GM23248 (cell line): ENCODE results near the gene STUM. TPM values are rescaled to one million over a fixed set of nuclear protein-coding genes. Genes with fewer than 3 reads are reported as not detected.
A peak's percentile ranks its signal among the peaks of the same experiment; 100 is the strongest.

Experiments
- DNase-seq: peaks from one replicate; pipeline ENCODE4 v3.0.0-alpha.2; 2015
- H2AFZ ChIP-seq: fragments of 200-600 bp; sonication (generic); 2 replicates; pipeline ENCODE4 v1.6.1; 2016; ENCODE audit warnings: antibody characterized with exemption
- H3F3A ChIP-seq: fragments of 200-600 bp; sonication (generic); 2 replicates; pipeline ENCODE4 v1.6.1; 2016; ENCODE audit warnings: mild to moderate bottlenecking, antibody characterized with exemption, mixed run types; ENCODE audit not compliant: insufficient read depth
- H3K27ac ChIP-seq: fragments of 200-600 bp; sonication (generic); 2 replicates; pipeline ENCODE4 v1.5.1; 2016; ENCODE audit warnings: mild to moderate bottlenecking
- H3K27me3 ChIP-seq: fragments of 200-600 bp; sonication (generic); replicated peaks from 2 replicates; pipeline ENCODE4 v1.6.1; 2016; ENCODE audit warnings: mild to moderate bottlenecking; ENCODE audit not compliant: insufficient read depth
- H3K36me3 ChIP-seq: fragments of 200-600 bp; sonication (generic); 2 replicates; pipeline ENCODE4 v1.6.1; 2016; ENCODE audit warnings: low read depth, mild to moderate bottlenecking
- H3K4me1 ChIP-seq: fragments of 200-600 bp; sonication (generic); 2 replicates; pipeline ENCODE4 v1.6.1; 2016; ENCODE audit warnings: mild to moderate bottlenecking; ENCODE audit not compliant: insufficient read depth
- H3K4me2 ChIP-seq: fragments of 200-600 bp; sonication (generic); one replicate; pipeline ENCODE4 v1.6.1; 2016; ENCODE audit warnings: mild to moderate bottlenecking; ENCODE audit not compliant: unreplicated experiment
- H3K4me3 ChIP-seq: fragments of 200-600 bp; sonication (generic); 2 replicates; pipeline ENCODE4 v1.5.1; 2016; ENCODE audit warnings: mild to moderate bottlenecking
- H3K79me2 ChIP-seq: fragments of 200-600 bp; sonication (generic); 2 replicates; pipeline ENCODE4 v1.6.1; 2016; ENCODE audit warnings: mild to moderate bottlenecking; ENCODE audit not compliant: insufficient read depth
- H3K9ac ChIP-seq: fragments of 200-600 bp; sonication (generic); 2 replicates; pipeline ENCODE4 v1.6.1; 2016; ENCODE audit warnings: mild to moderate bottlenecking
- H3K9me2 ChIP-seq: fragments of 200-600 bp; sonication (generic); 2 replicates; pipeline ENCODE4 v1.6.1; 2016; ENCODE audit warnings: mixed run types, mild to moderate bottlenecking, moderate library complexity; ENCODE audit not compliant: insufficient read depth
- H3K9me3 ChIP-seq: fragments of 200-600 bp; sonication (generic); one replicate; pipeline ENCODE4 v1.6.1; 2017; ENCODE audit warnings: low read depth
- H4K20me1 ChIP-seq: fragments of 200-600 bp; sonication (generic); 2 replicates; pipeline ENCODE4 v1.6.0; 2016; ENCODE audit not compliant: insufficient read depth
- EZH2 ChIP-seq: fragments of 200-600 bp; sonication (generic); IDR thresholded peaks from 2 replicates; pipeline ENCODE4 v1.6.1; 2018; ENCODE audit warnings: antibody characterized with exemption, mild to moderate bottlenecking; ENCODE audit not compliant: insufficient read depth, poor library complexity, severe bottlenecking
- EZH2phosphoT487 ChIP-seq: fragments of 200-600 bp; sonication (generic); IDR thresholded peaks from 2 replicates; pipeline ENCODE4 v1.6.1; 2018; ENCODE audit warnings: antibody characterized with exemption, moderate library complexity, mild to moderate bottlenecking, low read depth; ENCODE audit not compliant: insufficient read depth
- WGBS, 2 experiments: methylation state at CpG; one replicate each; pipeline ENCODE4 v1.1.6; 2015 to 2017; ENCODE audit warnings: low lambda C conversion rate in 2 of 2, low coverage in 1 of 2; ENCODE audit errors: missing lambda C conversion rate in 2 of 2; 5-methylcytosine and 5-hydroxymethylcytosine counted together
- in situ Hi-C: fragments of 300-500 bp; cut with MboI; formaldehyde crosslinking; loops from 2 replicates; pipeline ENCODE4 v1.15.0; 2020
- polyA plus RNA-seq: library from polyadenylated mRNA; unstranded; fragments of >200 nt; fragmentation: Nextera tagmentation; extraction: Ambion mirVana; gene quantifications from 2 replicates; pipeline ENCODE4 v1.2.1, GENCODE V29; 2016
- total RNA-seq: library from RNA; depleted of rRNA; stranded (reverse); fragments of >200 nt; shearing (Covaris generic); gene quantifications from 2 replicates; pipeline ENCODE4 v1.2.3, GENCODE V29; 2014

The STUM gene
- total and polyA plus RNA-seq, 2 experiments from 2014 or later = under 0.01 TPM; not detected in 1

DNA sequence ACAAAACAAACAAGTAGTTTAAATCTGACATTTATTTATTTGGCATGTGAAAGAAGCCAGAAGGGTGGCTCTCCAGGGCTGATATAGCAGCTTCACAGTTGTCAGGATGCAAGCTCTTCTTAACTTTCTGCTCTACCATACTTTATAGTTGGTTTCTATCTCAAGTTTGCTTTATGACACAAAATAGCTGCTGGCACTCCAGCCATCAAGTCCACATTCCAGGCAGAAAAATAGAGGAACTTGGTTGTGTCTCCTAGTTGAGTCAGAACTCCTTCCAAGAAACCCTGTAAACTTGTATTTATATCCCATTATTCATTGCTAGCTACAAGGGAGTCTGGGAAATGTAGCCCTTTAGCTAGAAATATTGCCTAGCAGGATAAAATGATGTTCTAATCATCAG is 24.0 kb upstream of the STUM start:
- Histone ChIP-seq H3K79me2 (no peaks in the 10 kb centered on the region), H3F3A (no peaks in the 10 kb centered on the region), H3K9me3 (no peaks in the 10 kb centered on the region), H4K20me1 (no peaks in the 10 kb centered on the region), H3K36me3 (no peaks in the 10 kb centered on the region), H3K9me2 (no peaks in the 10 kb centered on the region), H2AFZ (no peak overlapping the region), H3K4me2 (no peak overlapping the region), H3K27me3 (peaks cover 6% of the 10 kb centered on the region; the same call in 1 of the 2 replicates), H3K27ac (no peak overlapping the region), H3K4me1 (no peaks in the 10 kb centered on the region), H3K4me3 (no peak overlapping the region), H3K9ac (no peak overlapping the region)
- in situ Hi-C loops = no loop called here
- TF ChIP-seq EZH2phosphoT487 = no peak
- no peak for TF ChIP-seq EZH2
- DNase-seq = no peak

DNA sequence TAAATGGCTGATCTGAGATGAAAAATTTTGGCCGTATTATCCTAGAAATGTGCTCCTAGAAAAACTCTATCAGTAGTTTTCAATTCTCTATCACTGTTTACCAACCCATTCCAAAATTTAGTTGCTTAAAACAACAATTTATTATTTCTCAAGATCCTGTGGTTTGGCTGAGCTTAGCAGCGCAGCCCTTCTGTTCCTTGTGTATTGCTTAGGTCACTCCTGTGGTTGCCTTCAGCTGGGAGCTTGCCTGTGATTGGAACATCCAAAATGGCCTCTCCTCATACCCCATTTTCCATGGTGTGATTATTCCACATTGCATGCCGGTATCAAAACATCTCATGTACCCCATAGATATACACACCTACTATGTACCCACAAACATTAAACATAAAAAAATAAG is 22.8 kb upstream of the STUM start:
- Histone ChIP-seq H4K20me1 (no peaks in the 10 kb centered on the region), H3K9ac (no peak overlapping the region), H3K9me3 (no peaks in the 10 kb centered on the region), H3K4me3 (no peak overlapping the region), H2AFZ (no peak overlapping the region), H3K27me3 (peaks cover 6% of the 10 kb centered on the region; the same call in 1 of the 2 replicates), H3K79me2 (no peaks in the 10 kb centered on the region), H3K36me3 (no peaks in the 10 kb centered on the region), H3K9me2 (no peaks in the 10 kb centered on the region), H3F3A (no peaks in the 10 kb centered on the region), H3K4me1 (no peaks in the 10 kb centered on the region), H3K27ac (no peak overlapping the region), H3K4me2 (no peak overlapping the region)
- DNase-seq = no peak
- in situ Hi-C loops = no loop called here
- TF ChIP-seq EZH2phosphoT487 (no peak), EZH2 (no peak)
- WGBS, 2 experiments = 48 to 50% methylated on average over 3 of the region's 3 CpGs

DNA sequence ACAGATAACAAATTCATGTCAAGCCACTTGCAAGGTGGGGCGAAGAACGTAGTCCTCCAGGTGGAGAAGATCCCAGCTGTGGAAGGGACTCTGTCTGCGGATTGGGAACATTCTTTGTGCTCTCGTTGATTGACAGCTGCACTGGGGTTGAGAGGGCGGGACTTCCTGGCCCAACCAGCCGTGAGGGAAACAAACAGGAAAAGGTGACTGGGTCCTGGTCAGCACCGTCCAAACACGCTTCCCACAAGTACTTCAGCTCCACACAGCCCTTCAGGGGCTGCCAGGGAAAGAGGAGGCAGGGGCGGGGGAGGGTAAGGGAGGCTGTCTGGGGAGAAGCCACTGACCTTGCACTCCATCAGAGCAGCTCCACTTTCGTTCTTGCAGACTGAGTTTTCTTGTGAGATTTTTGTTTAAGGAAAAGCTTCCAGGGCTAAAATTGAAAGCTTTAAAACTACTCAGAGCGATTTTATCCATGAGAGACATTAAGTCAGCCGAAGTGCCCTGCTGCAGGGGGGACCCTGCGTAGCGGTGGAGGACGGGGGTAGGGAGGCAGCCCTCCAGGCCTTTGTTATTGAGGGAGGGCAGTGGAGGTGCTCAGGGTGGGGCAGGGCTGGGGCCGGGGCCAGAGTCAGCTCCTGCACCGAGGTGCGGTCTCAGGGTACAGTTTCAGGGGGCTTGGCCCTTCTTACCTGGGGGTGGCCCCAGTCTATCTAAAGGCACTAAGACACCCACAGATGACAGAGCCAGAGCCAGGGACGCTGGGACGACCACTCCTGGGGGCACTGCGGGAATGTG is 21.6 kb upstream of the STUM start:
- H3F3A ChIP-seq = no peaks in the 10 kb centered on the region
- H4K20me1 ChIP-seq = no peaks in the 10 kb centered on the region
- no peak overlapping the region for H3K4me3 ChIP-seq
- no peaks in the 10 kb centered on the region for H3K79me2 ChIP-seq
- in situ Hi-C loops = no loop called here
- H3K27me3 ChIP-seq = peaks cover 6% of the 10 kb centered on the region; the same call in 1 of the 2 replicates
- no peaks in the 10 kb centered on the region for H3K36me3 ChIP-seq
- peak overlapping the region; percentile 20; the same call in 1 of the 2 replicates for H2AFZ ChIP-seq
- no peak overlapping the region for H3K4me2 ChIP-seq
- peak; percentile 29 for DNase-seq
- H3K27ac ChIP-seq = no peak overlapping the region
- no peak overlapping the region for H3K9ac ChIP-seq
- H3K9me2 ChIP-seq = no peaks in the 10 kb centered on the region
- no peaks in the 10 kb centered on the region for H3K9me3 ChIP-seq
- TF ChIP-seq EZH2 (no peak), EZH2phosphoT487 (no peak)
- no peaks in the 10 kb centered on the region for H3K4me1 ChIP-seq
- WGBS, 2 experiments = 64% methylated on average over 17 to 21 of the region's 21 CpGs

GRCh38 chr1:226529891-226530290 is 18.7 kb upstream of the STUM start:
- in situ Hi-C loops = no loop called here
- H3K4me2 ChIP-seq = no peak overlapping the region
- no peaks in the 10 kb centered on the region for H3K9me2 ChIP-seq
- DNase-seq = no peak
- no peaks in the 10 kb centered on the region for H3F3A ChIP-seq
- no peaks in the 10 kb centered on the region for H4K20me1 ChIP-seq
- 54 to 63% methylated on average over 7 of the region's 7 CpGs for WGBS, 2 experiments
- H3K9ac ChIP-seq = no peak overlapping the region
- H3K4me3 ChIP-seq = no peak overlapping the region
- no peak overlapping the region for H2AFZ ChIP-seq
- H3K36me3 ChIP-seq = no peaks in the 10 kb centered on the region
- TF ChIP-seq EZH2phosphoT487 = no peak
- no peak for TF ChIP-seq EZH2
- H3K9me3 ChIP-seq = no peaks in the 10 kb centered on the region
- no peaks in the 10 kb centered on the region for H3K4me1 ChIP-seq
- 0 out of 2 replicates have a peak, but pooled peaks cover 3% of the 10 kb centered on the region for H3K27me3 ChIP-seq
- H3K27ac ChIP-seq = no peak overlapping the region
- no peaks in the 10 kb centered on the region for H3K79me2 ChIP-seq

- Histone ChIP-seq H3F3A (no peaks in the 10 kb centered on the region), H3K79me2 (no peaks in the 10 kb centered on the region), H3K4me1 (no peaks in the 10 kb centered on the region), H3K9ac (no peak overlapping the region), H3K27me3 (no peaks in the 10 kb centered on the region), H3K4me2 (no peak overlapping the region), H3K9me2 (no peaks in the 10 kb centered on the region), H3K27ac (no peak overlapping the region), H4K20me1 (no peaks in the 10 kb centered on the region), H2AFZ (no peak overlapping the region), H3K9me3 (no peaks in the 10 kb centered on the region), H3K4me3 (no peak overlapping the region), H3K36me3 (no peaks in the 10 kb centered on the region)
- no peak for TF ChIP-seq EZH2
- TF ChIP-seq EZH2phosphoT487 = no peak
- in situ Hi-C loops = no loop called here
- WGBS, 2 experiments = 65 to 69% methylated on average over 6 of the region's 6 CpGs
- no peak for DNase-seq
Measured at GRCh38 chr1:226530591-226530990, 18.0 kb upstream of the STUM start.
